RCC 7860 (cell line): ENCODE results near the gene MRRF.
"Not testable (repeated sequence)": the region's sequence is repeated elsewhere in the genome, so short reads cannot be mapped to it uniquely, and the experiment has no call there.

Source experiments
- DNase-seq: peaks from one replicate; pipeline ENCODE4 v3.0.0-alpha.2; 2015; ENCODE audit warnings: low spot score
- FAIRE-seq: peaks from 2 replicates; lab custom pipeline; 2012; peaks lifted over from hg19 to GRCh38; lab: Jason Lieb, UNC

The MRRF gene

GRCh38 chr9:122350577-122351355, 86.1 kb downstream of the MRRF start:
- FAIRE-seq, result no peak
- DNase-seq, result peak; percentile 57

- no peak for FAIRE-seq
Measured at GRCh38 chr9:122354536-122355199, 90.0 kb downstream of the MRRF start.

GRCh38 chr9:122355336-122355875, 90.7 kb downstream of the MRRF start:
- FAIRE-seq (no peak), DNase-seq (no peak)

More at GRCh38 chr9:122354536-122355199, 90.0 kb downstream of the MRRF start:
- no peak for DNase-seq

GRCh38 chr9:122356627-122357026, 91.9 kb downstream of the MRRF start:
- FAIRE-seq (no peak), DNase-seq (no peak)

GRCh38 chr9:122360891-122361290, 96.2 kb downstream of the MRRF start:
- DNase-seq (no peak), FAIRE-seq (no peak)

- FAIRE-seq, result not testable (repeated sequence)
Measured at GRCh38 chr9:122363131-122363530, 98.4 kb downstream of the MRRF start.

GRCh38 chr9:122364117-122364782, 99.6 kb downstream of the MRRF start:
- DNase-seq (no peak), FAIRE-seq (no peak)

More at GRCh38 chr9:122363131-122363530, 98.4 kb downstream of the MRRF start:
- DNase-seq, result not testable (repeated sequence)

- DNase-seq (no peak), FAIRE-seq (no peak)
Measured at GRCh38 chr9:122364783-122365150, 100.1 kb downstream of the MRRF start.

- FAIRE-seq, result no peak
- DNase-seq, result no peak
Measured at GRCh38 chr9:122366074-122366660, 101.5 kb downstream of the MRRF start.

GRCh38 chr9:122367065-122367464, 102.4 kb downstream of the MRRF start:
- FAIRE-seq, result no peak

GRCh38 chr9:122367774-122368460, 103.2 kb downstream of the MRRF start:
- no peak for FAIRE-seq
- no peak for DNase-seq

More at GRCh38 chr9:122367065-122367464, 102.4 kb downstream of the MRRF start:
- DNase-seq, result no peak

GRCh38 chr9:122368642-122369041, 104.0 kb downstream of the MRRF start:
- FAIRE-seq (no peak), DNase-seq (no peak)

- FAIRE-seq, result no peak
- DNase-seq, result no peak
Measured at GRCh38 chr9:122370303-122370702, 105.6 kb downstream of the MRRF start.

GRCh38 chr9:122370869-122371755, 106.4 kb downstream of the MRRF start, which contains the start of gene PTGS1:
Gene PTGS1 (plus strand): TSS chr9:122371024. CDS start chr9:122371085, 61 bp downstream.
- no peak for DNase-seq
- FAIRE-seq, result no peak

- FAIRE-seq (no peak), DNase-seq (no peak)
Measured at GRCh38 chr9:122371846-122372245, 107.2 kb downstream of the MRRF start.

GRCh38 chr9:122372856-122373845, 108.5 kb downstream of the MRRF start:
- FAIRE-seq, result no peak
- no peak for DNase-seq

- FAIRE-seq (no peak), DNase-seq (no peak)
Measured at GRCh38 chr9:122374885-122375420, 110.3 kb downstream of the MRRF start.

- DNase-seq (no peak), FAIRE-seq (no peak)
Measured at GRCh38 chr9:122376796-122377195, 112.1 kb downstream of the MRRF start.
